ENCODE data around the gene BRINP3. TPM values are rescaled to one million over a fixed set of nuclear protein-coding genes. Genes with fewer than 3 reads are reported as not detected.

Gene BRINP3
- total RNA-seq, 1 experiment from 2014 or later, result not detected

GRCh38 chr1:190101756-190102155, 375.9 kb downstream of the BRINP3 start:
- H3K79me1 ChIP-seq (ENCODE audit: insufficient read depth, low read depth, low read length, poor library complexity, severe bottlenecking), result no peaks in the 10 kb centered on the region
- no peaks in the 10 kb centered on the region for H3K23me2 ChIP-seq (ENCODE audit: insufficient read length, low read depth, low read length, poor library complexity, severe bottlenecking)
- no peak overlapping the region for H4K8ac ChIP-seq (replicated peaks; ENCODE audit: insufficient read length, low read depth, low read length)
- H4K5ac ChIP-seq (ENCODE audit: insufficient read length, low read depth, low read length), result no peak overlapping the region
- H3K18ac ChIP-seq (ENCODE audit: insufficient read length, low read depth, low read length), result no peak overlapping the region
- no peak for DNase-seq
- no peaks in the 10 kb centered on the region for H3K27me3 Mint-ChIP-seq (ENCODE audit: low read depth)
- H3K9ac ChIP-seq (ENCODE audit: extremely low read depth, insufficient read length, low read length), result no peak overlapping the region
- H3K9me3 ChIP-seq (ENCODE audit: control insufficient read depth, low read depth, low read length), result no peaks in the 10 kb centered on the region
- no peaks in the 10 kb centered on the region for H3K79me2 ChIP-seq (ENCODE audit: insufficient read depth, low read length)
- H3K56ac ChIP-seq (ENCODE audit: insufficient read length, low read depth, low read length), result no peak overlapping the region
- H2BK5ac ChIP-seq (ENCODE audit: insufficient read length, low read length), result no peak overlapping the region
- H3K4me1 ChIP-seq (ENCODE audit: insufficient read depth, low read length), result no peaks in the 10 kb centered on the region
- H3K4me1 Mint-ChIP-seq, result peaks cover 2 to 3% of the 10 kb centered on the region in 2 experiments; a peak in 2 of 4 replicates
- no peak overlapping the region for H3K27ac ChIP-seq (ENCODE audit: insufficient read length, low read depth, low read length)
- H2BK12ac ChIP-seq (ENCODE audit: insufficient read length, low read depth, low read length), result no peak overlapping the region
- no peaks in the 10 kb centered on the region for H3K27me3 ChIP-seq (ENCODE audit: insufficient read depth, low read length)
- H3K23ac ChIP-seq (ENCODE audit: insufficient read length, low read depth, low read length), result no peak overlapping the region
- no peak overlapping the region for H2AFZ ChIP-seq (ENCODE audit: low read length)
- no peak overlapping the region for H3K4me2 ChIP-seq (ENCODE audit: insufficient read depth, insufficient read length, low read length)
- H3K4ac ChIP-seq (ENCODE audit: low read depth, low read length), result no peak overlapping the region
- H3K27ac Mint-ChIP-seq, result no peak overlapping the region
- H2BK120ac ChIP-seq (ENCODE audit: low read depth, low read length, poor library complexity, severe bottlenecking), result no peak overlapping the region
- H2AK5ac ChIP-seq (ENCODE audit: insufficient read length, low read length), result no peak overlapping the region
- no peak overlapping the region for H2BK15ac ChIP-seq (ENCODE audit: low read depth, low read length)
- TF ChIP-seq, protein P1, sequence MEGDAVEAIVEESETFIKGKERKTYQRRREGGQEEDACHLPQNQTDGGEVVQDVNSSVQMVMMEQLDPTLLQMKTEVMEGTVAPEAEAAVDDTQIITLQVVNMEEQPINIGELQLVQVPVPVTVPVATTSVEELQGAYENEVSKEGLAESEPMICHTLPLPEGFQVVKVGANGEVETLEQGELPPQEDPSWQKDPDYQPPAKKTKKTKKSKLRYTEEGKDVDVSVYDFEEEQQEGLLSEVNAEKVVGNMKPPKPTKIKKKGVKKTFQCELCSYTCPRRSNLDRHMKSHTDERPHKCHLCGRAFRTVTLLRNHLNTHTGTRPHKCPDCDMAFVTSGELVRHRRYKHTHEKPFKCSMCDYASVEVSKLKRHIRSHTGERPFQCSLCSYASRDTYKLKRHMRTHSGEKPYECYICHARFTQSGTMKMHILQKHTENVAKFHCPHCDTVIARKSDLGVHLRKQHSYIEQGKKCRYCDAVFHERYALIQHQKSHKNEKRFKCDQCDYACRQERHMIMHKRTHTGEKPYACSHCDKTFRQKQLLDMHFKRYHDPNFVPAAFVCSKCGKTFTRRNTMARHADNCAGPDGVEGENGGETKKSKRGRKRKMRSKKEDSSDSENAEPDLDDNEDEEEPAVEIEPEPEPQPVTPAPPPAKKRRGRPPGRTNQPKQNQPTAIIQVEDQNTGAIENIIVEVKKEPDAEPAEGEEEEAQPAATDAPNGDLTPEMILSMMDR (conservative IDR thresholded peaks at IDR 0.05), result no peak
- H3T11ph ChIP-seq (ENCODE audit: low read length), result no peak overlapping the region
- H3K36me3 Mint-ChIP-seq (ENCODE audit: insufficient read depth in 1 of 3, low read depth in 3 of 3), result no peaks in the 10 kb centered on the region
- H3K4me3 Mint-ChIP-seq, result no peak overlapping the region
- no peak overlapping the region for H3K14ac ChIP-seq (ENCODE audit: insufficient read depth, low read length)
- no peak overlapping the region for H2BK20ac ChIP-seq (ENCODE audit: low read depth, low read length, poor library complexity, severe bottlenecking)
- WGBS (ENCODE audit: extremely low coverage, insufficient read length, low lambda C conversion rate), result no CpG with 5 or more reads among the region's 3 CpGs
- H3K9me3 Mint-ChIP-seq, result no peaks in the 10 kb centered on the region
- no peaks in the 10 kb centered on the region for H4K20me1 ChIP-seq (ENCODE audit: control insufficient read depth, insufficient read depth, insufficient read length)
- H4K91ac ChIP-seq (ENCODE audit: insufficient read length, low read depth, low read length), result no peak overlapping the region
